GM12801 (cell line): ENCODE measurements around the gene CCL14.

Experiments used
- TF ChIP-seq, protein P1 (sequence below): IDR thresholded peaks from one replicate; pipeline ENCODE4 v1.5.1; 2011; ENCODE audit warnings: control low read depth; ENCODE audit not compliant: insufficient read length; ENCODE audit errors: extremely low read depth

The CCL14 gene

DNA sequence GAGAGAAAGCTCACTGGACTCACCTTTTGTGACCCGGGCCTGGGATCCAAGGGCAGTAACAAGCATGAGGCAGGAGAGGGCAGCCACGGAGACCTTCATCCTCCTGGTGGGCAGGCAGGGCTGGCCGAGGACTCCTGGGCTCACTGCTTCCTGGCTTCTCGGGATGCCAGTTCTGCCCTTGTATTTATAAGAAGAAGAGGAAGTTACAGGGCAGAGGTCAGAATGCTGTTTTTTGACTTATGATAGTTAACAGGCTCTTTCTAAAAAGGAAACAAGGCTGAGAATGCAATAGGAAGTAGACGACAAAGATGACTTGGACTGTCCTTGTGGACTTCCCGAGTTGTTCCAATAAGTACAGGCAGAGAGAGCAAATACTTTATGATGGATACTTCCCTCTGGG lies 31.3 kb upstream of the CCL14 start, which contains the start of gene CCL23:
CCL23 (minus strand) TSS at position 174 of the 400 bp plus-strand sequence; CDS start at position 99, 75 bp downstream.
- TF ChIP-seq, protein P1, sequence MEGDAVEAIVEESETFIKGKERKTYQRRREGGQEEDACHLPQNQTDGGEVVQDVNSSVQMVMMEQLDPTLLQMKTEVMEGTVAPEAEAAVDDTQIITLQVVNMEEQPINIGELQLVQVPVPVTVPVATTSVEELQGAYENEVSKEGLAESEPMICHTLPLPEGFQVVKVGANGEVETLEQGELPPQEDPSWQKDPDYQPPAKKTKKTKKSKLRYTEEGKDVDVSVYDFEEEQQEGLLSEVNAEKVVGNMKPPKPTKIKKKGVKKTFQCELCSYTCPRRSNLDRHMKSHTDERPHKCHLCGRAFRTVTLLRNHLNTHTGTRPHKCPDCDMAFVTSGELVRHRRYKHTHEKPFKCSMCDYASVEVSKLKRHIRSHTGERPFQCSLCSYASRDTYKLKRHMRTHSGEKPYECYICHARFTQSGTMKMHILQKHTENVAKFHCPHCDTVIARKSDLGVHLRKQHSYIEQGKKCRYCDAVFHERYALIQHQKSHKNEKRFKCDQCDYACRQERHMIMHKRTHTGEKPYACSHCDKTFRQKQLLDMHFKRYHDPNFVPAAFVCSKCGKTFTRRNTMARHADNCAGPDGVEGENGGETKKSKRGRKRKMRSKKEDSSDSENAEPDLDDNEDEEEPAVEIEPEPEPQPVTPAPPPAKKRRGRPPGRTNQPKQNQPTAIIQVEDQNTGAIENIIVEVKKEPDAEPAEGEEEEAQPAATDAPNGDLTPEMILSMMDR, result no peak

DNA sequence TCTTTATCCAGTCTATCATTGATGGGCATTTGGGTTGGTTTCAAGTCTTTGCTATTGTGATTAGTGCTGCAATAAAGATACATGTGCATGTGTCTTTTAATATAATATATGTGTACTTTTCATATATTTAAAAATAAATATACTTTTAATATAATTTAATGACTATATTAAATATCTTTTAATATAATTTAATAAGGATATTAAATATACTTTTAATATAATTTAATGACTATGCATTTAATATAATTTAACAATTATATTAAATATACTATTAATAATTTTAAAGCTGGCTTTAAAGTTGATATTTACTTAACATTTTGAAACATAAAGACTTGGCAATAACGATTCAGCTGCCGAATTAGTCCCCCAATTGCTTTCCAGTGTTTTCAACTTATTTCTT lies 30.0 kb upstream of the CCL14 start:
- TF ChIP-seq, protein P1, result no peak

DNA sequence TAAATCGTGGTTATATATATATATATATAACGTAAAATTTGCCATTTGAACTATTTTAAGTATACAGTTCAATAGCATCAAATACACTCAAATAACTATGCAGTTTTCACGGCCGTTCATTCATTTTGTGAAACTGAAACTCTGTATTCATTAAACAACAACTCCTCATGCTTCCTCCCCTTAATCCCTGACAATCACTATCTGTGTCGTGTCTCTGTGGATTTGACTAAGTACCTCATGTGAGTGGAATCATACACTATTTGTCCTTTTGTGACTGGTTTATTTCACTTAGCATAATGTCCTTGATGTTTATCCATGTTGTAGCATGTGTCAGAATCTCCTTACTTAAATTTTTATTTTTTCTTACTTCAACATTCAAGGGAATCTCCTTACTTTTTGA lies 28.4 kb upstream of the CCL14 start:
- TF ChIP-seq, protein P1, result no peak

DNA sequence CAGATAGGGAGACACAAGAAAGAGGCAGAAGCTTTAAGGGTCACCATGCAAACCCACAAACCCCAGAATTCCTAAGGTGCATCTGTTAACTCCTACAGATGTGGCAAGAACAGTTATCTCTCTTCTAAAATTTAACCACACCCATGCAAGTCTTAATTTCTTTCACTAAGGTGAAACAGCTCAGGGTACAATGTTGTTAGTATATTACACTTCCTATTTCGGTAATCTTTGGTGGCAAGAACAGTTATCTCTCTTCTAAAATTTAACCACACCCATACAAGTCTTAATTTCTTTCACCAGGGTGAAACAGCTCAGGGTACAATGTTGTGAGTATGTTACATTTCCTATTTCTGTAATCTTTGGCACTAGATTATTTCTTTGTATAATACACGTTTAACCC lies 24.7 kb upstream of the CCL14 start:
- TF ChIP-seq, protein P1, result no peak

DNA sequence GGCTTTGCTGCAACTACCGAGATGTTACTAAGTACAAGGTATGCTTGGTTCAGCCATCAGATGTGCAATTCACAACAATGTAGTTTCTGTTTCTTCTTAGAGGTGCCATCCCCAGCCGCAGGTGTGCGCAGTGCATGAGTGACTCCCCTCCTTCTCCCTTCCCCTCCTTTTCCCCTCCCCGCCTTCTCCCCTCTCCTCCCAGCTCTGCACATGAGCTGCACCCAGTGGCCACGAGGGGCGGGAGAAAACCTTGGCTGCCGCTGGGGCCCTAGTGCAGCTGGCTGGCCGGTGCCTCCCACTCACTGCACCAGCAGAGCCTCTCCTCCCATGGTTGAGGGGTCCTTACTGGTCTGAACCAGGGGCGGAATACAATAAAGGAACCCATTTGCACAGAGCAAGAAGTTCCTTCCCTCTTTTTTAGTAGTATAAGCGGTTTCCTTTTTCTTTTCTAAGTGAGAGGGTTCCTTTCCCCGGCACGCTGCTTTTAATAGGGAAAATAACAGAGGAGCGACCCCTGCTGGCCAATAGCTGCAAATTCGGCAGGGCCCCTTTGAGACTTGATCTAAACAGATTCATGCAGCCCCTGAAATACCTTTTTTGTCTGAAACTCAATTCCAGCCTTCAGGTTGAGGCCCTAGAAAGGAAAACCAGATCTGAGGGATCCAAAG lies 22.6 kb upstream of the CCL14 start:
- TF ChIP-seq, protein P1, result no peak

DNA sequence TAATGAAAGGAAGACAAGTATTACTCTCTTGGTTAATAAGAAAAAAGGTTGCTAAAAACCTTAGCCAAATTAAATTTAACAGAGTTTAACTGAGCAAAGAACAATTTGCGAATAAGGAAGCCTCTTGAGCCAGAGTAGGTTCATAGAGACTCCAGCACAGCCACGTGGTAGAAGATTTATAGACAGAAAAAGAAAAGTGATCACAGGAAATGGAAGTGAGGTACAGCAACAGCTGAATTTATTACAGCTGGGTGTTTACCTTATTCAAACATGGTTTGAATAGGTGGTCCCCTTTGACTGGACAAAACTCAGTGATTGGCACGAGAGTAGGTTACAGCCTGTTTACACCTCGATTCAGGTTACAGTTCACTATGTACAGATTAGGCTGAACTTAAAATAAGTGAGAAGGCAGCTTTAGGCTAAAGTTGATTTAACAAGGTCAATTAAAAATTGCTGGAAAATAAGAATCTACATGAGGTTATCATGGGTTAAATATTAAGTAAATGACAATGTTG lies 18.1 kb upstream of the CCL14 start:
- TF ChIP-seq, protein P1, result no peak

DNA sequence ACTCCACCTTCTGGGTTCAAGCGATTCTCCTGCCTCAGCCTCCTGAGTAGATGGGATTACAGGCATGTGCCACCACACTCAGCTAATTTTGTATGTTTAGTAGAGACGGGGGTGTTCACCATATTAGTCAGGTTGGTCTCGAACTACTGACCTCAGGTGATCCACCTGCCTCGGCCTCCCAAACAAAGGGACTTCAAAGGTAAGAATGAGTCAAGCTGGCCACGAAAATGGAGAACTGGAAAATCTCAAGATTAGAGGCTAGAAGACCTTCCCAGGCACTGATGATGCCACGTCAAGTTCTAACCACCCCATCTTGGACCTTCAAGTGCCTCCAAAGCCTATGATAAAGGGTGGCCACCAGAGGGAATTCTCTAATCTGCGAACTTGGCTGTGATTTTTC lies 16.1 kb upstream of the CCL14 start:
- TF ChIP-seq, protein P1, result no peak
